GM12892 (cell line): ENCODE results near the gene SLC5A2.

ENCODE experiments used
- DNase-seq: peaks from one replicate; pipeline ENCODE4 v3.0.0; 2011; ENCODE audit not compliant: insufficient read length
- FAIRE-seq: peaks from 2 replicates; lab custom pipeline; 2011; peaks lifted over from hg19 to GRCh38; lab: Jason Lieb, UNC
- POLR2A ChIP-seq: IDR thresholded peaks from 2 replicates; pipeline ENCODE4 v1.6.1; 2011; ENCODE audit warnings: low read depth, low read length, control low read depth
- POLR2AphosphoS5 ChIP-seq: IDR thresholded peaks from 2 replicates; pipeline ENCODE4 v1.6.1; 2011; ENCODE audit warnings: low read depth, low read length, control low read depth
- TAF1 ChIP-seq: IDR thresholded peaks from 2 replicates; pipeline ENCODE4 v1.6.1; 2011; ENCODE audit warnings: low read depth, mild to moderate bottlenecking, control low read depth, low read length, borderline replicate concordance

SLC5A2 gene

DNA sequence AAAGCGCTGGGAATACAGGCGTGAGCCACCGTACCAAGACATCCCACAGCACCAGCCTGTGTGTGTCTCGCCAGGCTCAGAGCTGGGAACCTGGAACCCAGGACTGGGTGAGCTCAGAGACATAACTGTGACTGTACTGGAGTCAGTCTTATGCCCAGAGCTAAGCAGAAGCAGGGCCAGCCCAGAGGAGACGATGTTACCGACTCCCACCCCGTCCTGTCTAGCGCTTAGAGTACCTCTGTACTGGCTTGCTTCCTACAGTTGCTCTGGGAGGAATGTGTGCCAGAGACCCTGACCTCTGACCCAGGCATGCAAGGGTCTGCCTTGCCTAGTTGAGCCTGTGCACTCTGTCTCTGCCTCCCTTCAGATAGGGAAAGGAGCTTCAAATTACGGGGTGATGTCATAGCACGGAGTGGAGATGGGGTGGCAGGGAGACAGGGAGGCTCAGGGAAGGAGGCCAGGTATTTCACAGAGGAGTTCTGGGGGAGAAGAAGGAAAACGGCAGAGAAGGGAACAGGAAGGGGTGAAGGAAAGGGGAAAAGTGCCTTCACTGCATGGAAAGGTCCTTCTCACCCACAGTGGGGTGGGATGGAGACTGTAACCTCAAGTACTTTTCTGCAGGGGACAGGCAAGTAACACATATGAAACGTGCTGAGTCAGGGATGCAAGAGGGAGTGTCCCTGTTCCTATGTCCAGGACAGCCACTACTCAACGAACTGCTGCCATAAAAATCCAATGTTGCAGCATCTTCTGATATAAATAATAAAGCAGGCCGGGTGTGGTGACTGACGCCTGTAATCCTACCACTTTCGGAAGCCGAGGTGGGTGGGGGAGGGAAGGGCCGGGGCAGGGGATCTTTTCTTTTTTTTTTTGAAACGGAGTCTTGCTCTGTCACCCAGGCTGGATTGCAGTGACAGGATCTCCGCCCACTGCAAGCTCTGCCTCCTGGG, 29.4 kb upstream of the SLC5A2 start:
- TF ChIP-seq POLR2AphosphoS5 = no peak
- TF ChIP-seq TAF1 = no peak
- no peak for TF ChIP-seq POLR2A
- FAIRE-seq = no peak
- DNase-seq = no peak

DNA sequence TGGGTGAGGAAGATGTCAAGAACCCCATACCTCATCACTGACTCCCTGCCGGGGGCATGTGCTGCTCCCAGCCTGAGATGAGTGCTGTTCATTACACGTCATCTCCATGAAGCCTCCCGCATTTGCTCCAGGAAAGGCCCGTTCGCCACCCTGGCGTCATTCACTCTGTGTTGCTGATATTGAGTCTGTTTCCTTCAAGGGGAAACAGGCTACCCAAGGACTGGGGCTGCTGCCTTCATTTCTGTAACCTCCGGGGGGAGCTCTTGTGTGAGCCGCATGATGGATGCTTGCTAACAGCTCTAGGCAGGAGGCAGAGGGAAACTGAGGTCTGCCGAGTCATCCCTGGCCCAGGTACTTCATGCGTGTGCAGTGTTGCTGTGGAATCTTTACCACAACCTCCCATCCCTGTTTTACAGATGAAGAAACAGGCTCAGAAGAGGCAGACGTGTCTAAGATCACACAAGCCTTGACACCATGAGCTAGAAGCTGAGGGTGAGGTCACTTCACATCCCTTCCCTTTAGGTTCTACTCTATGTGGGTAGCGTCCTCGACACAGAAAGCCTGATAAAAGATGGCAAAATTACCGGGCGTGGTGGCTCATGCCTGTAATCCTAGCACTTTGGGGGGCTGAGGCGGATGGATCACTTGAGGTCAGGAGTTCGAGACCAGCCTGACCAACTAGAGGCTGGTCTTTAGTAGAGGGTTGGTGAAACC, 27.2 kb upstream of the SLC5A2 start:
- TF ChIP-seq POLR2A (no peak), TAF1 (no peak), POLR2AphosphoS5 (no peak; the same call in 1 of the 2 replicates)
- no peak for FAIRE-seq

DNA sequence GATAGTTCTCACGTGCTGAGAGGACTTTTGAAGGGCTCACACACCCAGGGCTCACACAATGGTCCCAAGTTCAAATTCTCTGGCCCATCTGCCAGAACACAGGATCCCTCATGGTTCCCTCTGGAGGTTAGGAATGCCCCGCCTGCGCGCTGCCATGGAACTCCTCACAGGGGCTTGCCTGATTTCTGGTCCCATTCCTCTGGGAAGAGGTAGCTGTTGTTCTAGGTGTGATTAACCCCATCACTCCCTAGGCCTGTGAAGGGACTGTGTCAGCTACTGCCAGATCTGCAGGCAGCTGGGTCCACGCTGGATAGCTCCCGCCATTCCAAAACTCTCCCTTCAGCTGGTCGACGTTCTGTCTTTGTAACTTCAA, 25.9 kb upstream of the SLC5A2 start:
- TF ChIP-seq POLR2AphosphoS5 = no peak
- no peak for TF ChIP-seq POLR2A
- TF ChIP-seq TAF1 = no peak
- no peak for DNase-seq
- no peak for FAIRE-seq

More for the DNA sequence above, 27.2 kb upstream of the SLC5A2 start:
- no peak for DNase-seq

DNA sequence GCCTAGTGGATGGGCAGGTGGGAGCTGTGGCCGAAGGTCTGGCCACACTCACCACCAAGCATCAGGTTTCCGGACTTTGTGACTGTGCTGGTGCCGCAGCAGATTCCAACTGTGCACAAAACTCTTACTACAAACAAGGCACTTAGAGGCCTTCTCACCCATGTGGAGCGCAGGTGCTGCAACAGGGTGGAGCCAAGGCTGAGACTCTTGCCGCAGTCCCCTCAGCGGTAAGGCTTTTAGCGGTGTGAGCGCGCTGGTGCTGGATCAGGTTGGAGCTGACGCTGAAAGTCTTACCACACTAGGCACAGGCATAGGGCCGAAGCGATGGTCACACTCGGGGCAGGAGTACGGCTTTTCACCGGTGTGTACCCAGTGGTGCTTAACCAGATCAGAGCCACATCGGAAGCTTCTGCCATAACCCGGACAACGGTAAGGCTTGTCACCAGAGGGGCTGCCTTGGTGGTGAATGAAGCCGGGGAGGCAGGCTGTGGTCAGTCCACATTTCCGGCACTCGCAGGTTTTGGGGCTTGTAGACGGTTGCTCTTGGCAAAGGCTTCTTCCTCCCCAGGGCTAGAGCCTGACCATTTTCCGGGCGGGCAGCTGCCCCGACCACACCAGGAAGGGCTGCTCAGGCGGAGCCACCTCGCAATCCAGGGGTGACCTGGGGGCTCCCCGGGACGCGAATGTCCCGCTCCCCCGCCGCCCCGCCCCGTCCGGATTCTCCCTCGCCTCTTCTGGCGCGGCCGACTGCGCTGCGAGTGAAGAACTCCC, 24.7 kb upstream of the SLC5A2 start:
- DNase-seq = no peak
- FAIRE-seq = peak; percentile 65
- TF ChIP-seq POLR2A (peak; percentile 23; the same call in 1 of the 2 replicates), POLR2AphosphoS5 (no peak), TAF1 (0 out of 2 replicates have a peak, but pooled peaks have one; percentile 4)

DNA sequence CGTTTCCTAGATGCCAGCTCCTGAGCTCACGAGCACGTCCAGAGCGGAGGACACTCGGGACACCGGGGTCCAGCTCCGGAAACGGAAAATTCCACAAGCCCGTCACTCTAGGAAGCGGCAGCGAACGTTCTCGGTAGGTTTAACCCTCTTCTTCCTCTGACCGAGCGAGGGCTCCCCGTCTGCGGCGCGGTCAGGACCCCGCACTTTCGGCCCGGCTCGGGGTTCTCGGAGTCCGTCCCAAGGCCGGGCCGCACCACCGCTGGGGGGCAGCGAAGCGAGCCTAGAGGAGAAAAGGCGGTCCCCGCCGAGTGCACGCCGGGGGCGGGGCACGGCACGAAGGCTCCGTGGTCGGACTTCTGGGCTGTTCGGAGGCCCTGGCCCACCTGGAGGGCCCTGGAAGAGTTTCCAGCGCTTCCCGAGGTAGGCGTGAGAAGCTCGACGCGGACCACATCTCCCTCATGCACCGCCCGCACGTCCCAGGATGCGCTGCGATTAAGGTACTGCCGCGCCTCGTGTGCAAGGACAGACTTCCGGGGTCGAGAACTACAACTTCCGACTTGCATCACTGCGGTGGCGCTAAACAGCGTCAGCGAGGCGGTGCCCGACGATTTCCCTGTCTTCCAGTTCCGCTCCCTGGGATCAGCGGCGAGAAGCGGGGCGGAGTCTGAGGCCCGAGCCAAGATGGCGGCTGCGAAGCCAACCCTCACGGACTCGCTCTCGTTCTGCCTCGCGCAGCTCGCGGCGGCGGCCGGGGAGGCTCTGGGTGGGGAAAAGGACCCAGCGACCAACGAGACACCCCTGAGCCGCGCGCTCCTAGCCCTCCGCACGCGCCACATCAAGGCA, 23.9 kb upstream of the SLC5A2 start, which contains the start of gene ARMC5:
ARMC5 (plus strand) TSS at position 658 of the 843 bp plus-strand sequence; CDS start at position 682, 24 bp downstream.
- DNase-seq = peak; percentile 81
- no peak for FAIRE-seq
- TF ChIP-seq POLR2A = peak; percentile 97
- TF ChIP-seq TAF1 = peak; percentile 96
- TF ChIP-seq POLR2AphosphoS5 = peak; percentile 95

DNA sequence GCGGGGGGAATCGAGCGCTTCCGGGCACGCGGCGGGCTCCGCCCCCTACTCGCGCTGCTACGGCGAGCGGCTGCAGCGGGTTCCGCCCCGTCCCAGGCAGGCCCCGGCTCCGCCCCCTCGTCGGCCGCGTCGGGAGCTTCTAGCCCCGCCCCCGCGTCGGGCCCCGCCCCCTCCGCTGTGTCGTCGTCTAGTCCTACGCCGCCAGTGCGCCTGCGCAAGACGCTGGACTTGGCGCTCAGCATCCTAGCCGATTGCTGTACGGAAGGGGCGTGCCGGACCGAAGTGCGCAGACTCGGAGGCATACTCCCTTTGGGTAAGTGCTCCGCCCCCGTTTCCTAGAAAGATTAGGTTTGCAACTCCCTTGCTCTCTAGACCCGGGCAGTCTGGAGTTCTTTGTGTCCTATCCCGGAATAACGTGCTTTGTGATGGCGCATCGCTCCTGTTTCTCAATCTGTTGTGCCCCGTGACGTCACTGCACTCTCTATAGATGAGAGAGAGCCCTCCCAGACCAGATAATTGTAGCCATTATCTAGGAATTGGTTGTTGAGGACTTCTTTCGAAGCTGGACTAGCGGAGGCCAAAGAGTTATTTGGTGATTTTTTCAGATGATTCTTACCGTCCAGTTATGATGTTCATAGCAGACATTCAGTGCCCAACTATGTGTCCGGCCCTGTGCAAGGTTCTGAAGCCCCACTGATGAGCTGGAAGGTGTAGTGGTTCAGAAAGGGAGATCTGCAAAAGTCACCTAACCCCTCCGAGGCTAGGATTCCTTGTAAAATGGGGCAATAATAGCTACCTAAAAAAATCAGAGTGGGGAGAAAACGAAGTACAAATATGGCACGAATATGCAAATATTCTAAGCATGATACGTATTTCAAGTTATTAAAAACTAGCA, 23.0 kb upstream of the SLC5A2 start:
- DNase-seq (peak; percentile 84), FAIRE-seq (peak; percentile 98)
- peak; percentile 43; the same call in 1 of the 2 replicates for TF ChIP-seq POLR2A
- TF ChIP-seq TAF1 = no peak
- TF ChIP-seq POLR2AphosphoS5 = peak; percentile 2

DNA sequence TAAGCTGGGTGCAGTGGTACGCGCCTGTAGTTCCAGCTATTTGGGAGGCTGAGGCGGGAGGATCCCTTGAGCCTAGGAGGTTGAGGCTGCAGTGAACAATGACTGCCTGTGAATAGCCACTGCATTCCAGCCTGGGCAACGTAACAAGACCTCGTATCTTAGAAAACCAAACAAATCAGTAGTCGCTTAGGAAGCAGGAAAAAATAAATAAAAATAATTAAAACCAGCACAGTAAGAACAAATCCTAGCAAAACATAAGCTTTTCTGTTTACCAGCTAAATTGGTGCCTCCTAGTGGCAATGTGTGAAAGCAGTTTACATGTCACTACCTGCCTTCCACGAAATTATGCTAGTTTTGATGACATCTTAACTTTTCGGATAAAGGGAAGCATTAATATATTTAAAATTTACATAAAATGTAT, 22.3 kb upstream of the SLC5A2 start:
- TF ChIP-seq POLR2AphosphoS5 (no peak), TAF1 (no peak), POLR2A (no peak)
- FAIRE-seq (no peak), DNase-seq (no peak)

DNA sequence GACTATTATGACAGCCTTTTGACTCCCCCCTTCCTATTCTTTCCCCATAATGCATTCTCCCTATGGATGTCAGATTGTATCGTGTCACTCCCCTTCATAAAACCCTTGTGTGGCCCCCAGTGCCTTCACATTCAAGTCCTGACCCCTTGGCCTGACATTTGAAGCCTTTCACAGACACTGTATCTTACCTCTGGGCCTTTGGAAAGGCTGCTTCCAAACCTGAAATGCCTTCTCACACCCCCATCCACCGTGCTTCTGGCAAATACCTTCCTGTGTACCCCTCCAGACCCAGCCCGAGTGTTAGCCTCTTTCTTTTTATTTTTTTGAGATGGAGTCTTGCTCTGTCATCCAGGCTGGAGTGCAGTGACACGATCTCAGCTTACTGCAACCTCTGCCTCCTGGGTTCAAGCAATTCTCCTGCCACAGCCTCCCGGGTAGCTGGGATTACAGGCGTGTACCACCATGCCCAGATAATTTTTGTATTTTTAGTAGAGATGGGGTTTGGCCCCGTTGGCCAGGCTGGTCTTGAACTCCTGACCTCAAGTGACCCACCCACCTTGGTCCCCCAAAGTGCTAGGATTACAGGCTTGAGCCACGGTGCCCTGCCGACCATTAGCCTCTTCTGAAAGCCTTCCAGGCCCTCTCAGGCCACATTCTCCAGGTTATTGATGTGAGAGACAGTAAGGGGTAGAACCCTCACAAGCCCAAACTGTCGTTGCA, 21.6 kb upstream of the SLC5A2 start:
- TF ChIP-seq POLR2A = no peak
- TF ChIP-seq POLR2AphosphoS5 = no peak
- TF ChIP-seq TAF1 = no peak
- no peak for FAIRE-seq

More for the DNA sequence above, 21.6 kb upstream of the SLC5A2 start:
- no peak for DNase-seq
